Right lobe of liver (tissue), 4 donors: ENCODE data around the gene ZRANB3.

Experiments used
- CTCF ChIP-seq, 4 donors: fragments of 200-600 bp in 3 of 4; fragments of 450-650 bp in 1 of 4; IDR thresholded peaks; one replicate each; pipeline versions ENCODE4 v1.5.1 to v1.8.0; 2016 to 2022; ENCODE audit warnings: antibody characterized with exemption in 4 of 4, mild to moderate bottlenecking in 2 of 4
- POLR2A ChIP-seq: fragments of 450-650 bp; IDR thresholded peaks from one replicate; pipeline ENCODE4 v1.6.1; 2017; ENCODE audit warnings: antibody characterized with exemption, mild to moderate bottlenecking
- donor health status: DM: no; HTN: no; CAD: no.
- donor health status: DM: no; HTN: no; CAD: no.
- donor health status: DM: no; HTN: yes; CAD: no.

GRCh38 chr2:135299165-135299564 lies 231.9 kb downstream of the ZRANB3 start:
- TF ChIP-seq POLR2A, result no peak
- TF ChIP-seq CTCF (IDR thresholded peaks at IDR 0.05), result no peak
